Astrocyte (in vitro differentiated cells and primary cell): ENCODE data around the gene NBEA. TPM values are rescaled to one million over a fixed set of nuclear protein-coding genes. Genes with fewer than 3 reads are reported as not detected.

Experiments used
- DNase-seq: peaks from one replicate; pipeline ENCODE4 v3.0.0-alpha.2; 2010; ENCODE audit warnings: low read depth
- FAIRE-seq: peaks from 2 replicates; lab custom pipeline; 2011; peaks lifted over from hg19 to GRCh38; lab: Jason Lieb, UNC
- H2AFZ ChIP-seq: 2 replicates; pipeline ENCODE4 v1.6.0; 2012; ENCODE audit warnings: low read depth, low read length, inconsistent platforms
- H3K27ac ChIP-seq: 2 replicates; pipeline ENCODE4 v1.5.1; 2011; ENCODE audit warnings: low read depth, low read length, inconsistent platforms
- H3K27me3 ChIP-seq: 2 replicates; pipeline ENCODE4 v1.6.0; 2011; ENCODE audit warnings: low read length, inconsistent platforms; ENCODE audit not compliant: insufficient read depth
- H3K36me3 ChIP-seq: 2 replicates; pipeline ENCODE4 v1.5.1; 2011; ENCODE audit warnings: low read length, inconsistent platforms; ENCODE audit not compliant: insufficient read depth
- H3K4me1 ChIP-seq: 2 replicates; pipeline ENCODE4 v1.5.1; 2011; ENCODE audit warnings: low read length, inconsistent platforms; ENCODE audit not compliant: insufficient read depth
- H3K4me2 ChIP-seq: 2 replicates; pipeline ENCODE4 v1.6.0; 2012; ENCODE audit warnings: low read length, inconsistent platforms
- H3K4me3 ChIP-seq: 2 replicates; pipeline ENCODE4 v1.5.1; 2011; ENCODE audit warnings: low read depth, mild to moderate bottlenecking, low read length, inconsistent platforms; ENCODE audit not compliant: insufficient read depth
- H3K79me2 ChIP-seq: 2 replicates; pipeline ENCODE4 v1.6.0; 2012; ENCODE audit warnings: mild to moderate bottlenecking, low read length, inconsistent platforms; ENCODE audit not compliant: insufficient read depth
- H3K9ac ChIP-seq: 2 replicates; pipeline ENCODE4 v1.6.0; 2012; ENCODE audit warnings: mild to moderate bottlenecking, low read length, inconsistent platforms
- H3K9me3 ChIP-seq: 2 replicates; pipeline ENCODE4 v1.5.1; 2012; ENCODE audit warnings: low read depth, mild to moderate bottlenecking, low read length, inconsistent platforms; ENCODE audit not compliant: insufficient read depth
- H4K20me1 ChIP-seq: 2 replicates; pipeline ENCODE4 v1.6.0; 2012; ENCODE audit warnings: low read length, inconsistent platforms; ENCODE audit not compliant: insufficient read depth
- H3K27ac Mint-ChIP-seq: one replicate; pipeline ENCODE4 v1.8.0; 2021; ENCODE audit warnings: mild to moderate bottlenecking, mixed read lengths; ENCODE audit not compliant: unreplicated experiment
- H3K27me3 Mint-ChIP-seq: one replicate; pipeline ENCODE4 v1.8.0; 2021; ENCODE audit warnings: low read depth, mixed read lengths; ENCODE audit not compliant: unreplicated experiment
- H3K36me3 Mint-ChIP-seq: one replicate; pipeline ENCODE4 v1.8.0; 2021; ENCODE audit warnings: low read depth, mixed read lengths; ENCODE audit not compliant: unreplicated experiment
- H3K4me1 Mint-ChIP-seq: one replicate; pipeline ENCODE4 v1.8.0; 2021; ENCODE audit warnings: low read depth, mixed read lengths; ENCODE audit not compliant: unreplicated experiment
- H3K4me3 Mint-ChIP-seq: one replicate; pipeline ENCODE4 v1.8.0; 2021; ENCODE audit warnings: mild to moderate bottlenecking, moderate library complexity, mixed read lengths; ENCODE audit not compliant: unreplicated experiment
- H3K9me3 Mint-ChIP-seq: one replicate; pipeline ENCODE4 v1.8.0; 2021; ENCODE audit warnings: mild to moderate bottlenecking, mixed read lengths; ENCODE audit not compliant: unreplicated experiment
- CTCF ChIP-seq: IDR thresholded peaks from 2 replicates; pipeline ENCODE4 v1.5.1; 2011; ENCODE audit warnings: low read depth, mild to moderate bottlenecking, inconsistent platforms, low read length, moderate library complexity; ENCODE audit not compliant: insufficient read depth
- EZH2 ChIP-seq: IDR thresholded peaks from 2 replicates; pipeline ENCODE4 v1.6.1; 2012; ENCODE audit warnings: mild to moderate bottlenecking, low read length, inconsistent platforms; ENCODE audit not compliant: insufficient read depth
- total RNA-seq: library from RNA; stranded (reverse); gene quantifications from 2 replicates; pipeline ENCODE4 v1.2.1, GENCODE V29; 2021

NBEA gene
- total RNA-seq, 1 donor from 2014 or later = 7.8 TPM

- FAIRE-seq = no peak
These were observed 752.7 kb downstream of the NBEA start for GRCh38 chr13:35694549-35695447.

GRCh38 chr13:35695448-35695770 is 753.3 kb downstream of the NBEA start:
- no peak for DNase-seq

More at GRCh38 chr13:35694549-35695447, 752.7 kb downstream of the NBEA start:
- Histone ChIP-seq H3K27me3 (no peaks in the 10 kb centered on the region), H3K4me3 (no peak overlapping the region), H3K27ac (no peak overlapping the region), H3K36me3 (no peaks in the 10 kb centered on the region), H3K4me1 (peaks cover 20% of the 10 kb centered on the region), H3K9ac (no peak overlapping the region), H4K20me1 (no peaks in the 10 kb centered on the region), H3K4me2 (no peak overlapping the region), H2AFZ (no peak overlapping the region), H3K79me2 (no peaks in the 10 kb centered on the region), H3K9me3 (no peaks in the 10 kb centered on the region)
- no peak for TF ChIP-seq CTCF
- no peak for TF ChIP-seq EZH2
- Mint-ChIP-seq H3K36me3 (peaks cover 1% of the 10 kb centered on the region), H3K9me3 (no peaks in the 10 kb centered on the region), H3K4me3 (no peak overlapping the region), H3K27ac (no peak overlapping the region), H3K4me1 (peaks cover 5% of the 10 kb centered on the region), H3K27me3 (peaks cover 3% of the 10 kb centered on the region)
- DNase-seq = no peak

More at GRCh38 chr13:35695448-35695770, 753.3 kb downstream of the NBEA start:
- H4K20me1 ChIP-seq = no peaks in the 10 kb centered on the region
- no peak overlapping the region for H3K27ac Mint-ChIP-seq
- no peaks in the 10 kb centered on the region for H3K79me2 ChIP-seq
- peaks cover 1% of the 10 kb centered on the region for H3K36me3 Mint-ChIP-seq
- H3K27me3 ChIP-seq = no peaks in the 10 kb centered on the region
- no peaks in the 10 kb centered on the region for H3K9me3 ChIP-seq
- no peak overlapping the region for H3K27ac ChIP-seq
- FAIRE-seq = no peak
- no peak overlapping the region for H3K9ac ChIP-seq
- H3K27me3 Mint-ChIP-seq = peaks cover 3% of the 10 kb centered on the region
- H3K4me2 ChIP-seq = no peak overlapping the region
- H3K36me3 ChIP-seq = no peaks in the 10 kb centered on the region
- no peaks in the 10 kb centered on the region for H3K9me3 Mint-ChIP-seq
- H3K4me3 ChIP-seq = no peak overlapping the region
- H3K4me3 Mint-ChIP-seq = no peak overlapping the region
- peaks cover 26% of the 10 kb centered on the region for H3K4me1 ChIP-seq
- no peak overlapping the region for H2AFZ ChIP-seq
- TF ChIP-seq EZH2 (no peak), CTCF (no peak)
- H3K4me1 Mint-ChIP-seq = peaks cover 10% of the 10 kb centered on the region
